Trophoblast cell (in vitro differentiated cells and primary cell): Measurements from ENCODE around the gene LCLAT1.
A peak's percentile ranks its signal among the peaks of the same experiment; 100 is the strongest.

ENCODE experiments used
- DNase-seq, 2 donors: peaks; one replicate each; pipeline ENCODE4 v3.0.0-alpha.2; 2016
- H2AFZ ChIP-seq: 2 replicates; pipeline ENCODE4 v1.6.1; 2013; ENCODE audit warnings: low read length, moderate library complexity, mild to moderate bottlenecking; ENCODE audit not compliant: insufficient read depth, poor library complexity
- H2AK5ac ChIP-seq: 2 replicates; pipeline ENCODE4 v1.6.1; 2013; ENCODE audit warnings: mild to moderate bottlenecking, low read length
- H2BK120ac ChIP-seq: 2 replicates; pipeline ENCODE4 v1.6.1; 2013; ENCODE audit warnings: low read length, mild to moderate bottlenecking, moderate library complexity; ENCODE audit not compliant: insufficient read depth, poor library complexity
- H2BK12ac ChIP-seq: 2 replicates; pipeline ENCODE4 v1.6.1; 2013; ENCODE audit warnings: mild to moderate bottlenecking, low read length, moderate library complexity
- H2BK5ac ChIP-seq: 2 replicates; pipeline ENCODE4 v1.6.1; 2013; ENCODE audit warnings: low read length, low read depth, moderate library complexity, mild to moderate bottlenecking; ENCODE audit not compliant: poor library complexity
- H3K14ac ChIP-seq: 2 replicates; pipeline ENCODE4 v1.6.1; 2013; ENCODE audit warnings: mild to moderate bottlenecking, low read length
- H3K18ac ChIP-seq: 2 replicates; pipeline ENCODE4 v1.6.1; 2013; ENCODE audit warnings: mild to moderate bottlenecking, low read length
- H3K23ac ChIP-seq: 2 replicates; pipeline ENCODE4 v1.6.1; 2013; ENCODE audit warnings: low read length
- H3K27ac ChIP-seq: 2 replicates; pipeline ENCODE4 v1.5.1; 2013; ENCODE audit warnings: low read depth, mild to moderate bottlenecking, inconsistent platforms, low read length, moderate library complexity
- H3K27me3 ChIP-seq: 2 replicates; pipeline ENCODE4 v1.6.1; 2013; ENCODE audit warnings: inconsistent platforms, mild to moderate bottlenecking, low read length, moderate library complexity; ENCODE audit not compliant: insufficient read depth
- H3K36me3 ChIP-seq, 2 experiments: 1 replicate in 1 of 2; 2 replicates in 1 of 2; pipeline ENCODE4 v1.6.1; 2013; ENCODE audit warnings: low read length in 2 of 2, mild to moderate bottlenecking in 2 of 2, moderate library complexity in 1 of 2; ENCODE audit not compliant: insufficient read depth in 2 of 2, control insufficient read depth in 1 of 2
- H3K4ac ChIP-seq: 2 replicates; pipeline ENCODE4 v1.6.1; 2013; ENCODE audit warnings: low read depth, mild to moderate bottlenecking, low read length, moderate library complexity
- H3K4me1 ChIP-seq, 2 experiments: 1 replicate in 1 of 2; 2 replicates in 1 of 2; pipeline ENCODE4 v1.6.1; 2013; ENCODE audit warnings: low read length in 2 of 2, mild to moderate bottlenecking in 2 of 2, moderate library complexity in 1 of 2; ENCODE audit not compliant: insufficient read depth in 2 of 2, control insufficient read depth in 1 of 2
- H3K4me2 ChIP-seq: 2 replicates; pipeline ENCODE4 v1.6.1; 2013; ENCODE audit warnings: inconsistent platforms, mild to moderate bottlenecking, low read length, moderate library complexity
- H3K4me3 ChIP-seq: 2 replicates; pipeline ENCODE4 v1.5.1; 2013; ENCODE audit warnings: mild to moderate bottlenecking, low read depth, low read length, inconsistent platforms
- H3K79me1 ChIP-seq: one replicate; pipeline ENCODE4 v1.6.1; 2013; ENCODE audit warnings: low read length
- H3K79me2 ChIP-seq: 2 replicates; pipeline ENCODE4 v1.6.1; 2013; ENCODE audit warnings: low read length, mild to moderate bottlenecking; ENCODE audit not compliant: control insufficient read depth, insufficient read depth, poor library complexity
- H3K9ac ChIP-seq: 2 replicates; pipeline ENCODE4 v1.6.1; 2013; ENCODE audit warnings: mild to moderate bottlenecking, low read length
- H3K9me3 ChIP-seq: 2 replicates; pipeline ENCODE4 v1.6.1; 2013; ENCODE audit warnings: low read depth, mild to moderate bottlenecking, control low read depth, inconsistent platforms, low read length; ENCODE audit not compliant: insufficient read depth
- H4K12ac ChIP-seq: 2 replicates; pipeline ENCODE4 v1.6.1; 2013; ENCODE audit warnings: low read depth, mild to moderate bottlenecking, low read length, moderate library complexity
- H4K8ac ChIP-seq: 2 replicates; pipeline ENCODE4 v1.6.1; 2013; ENCODE audit warnings: low read depth, mild to moderate bottlenecking, low read length, moderate library complexity
- H4K91ac ChIP-seq: one replicate; pipeline ENCODE4 v1.6.1; 2013; ENCODE audit warnings: low read depth, mild to moderate bottlenecking, low read length, moderate library complexity
- WGBS: extraction: QIAGEN DNeasy Blood & Tissue Kit; methylation state at CpG from one replicate; pipeline ENCODE4 v1.1.7; 2013; ENCODE audit warnings: missing lambda C conversion rate; ENCODE audit not compliant: insufficient read length, insufficient coverage; ENCODE audit errors: extremely low coverage; 5-methylcytosine and 5-hydroxymethylcytosine counted together

Gene LCLAT1

DNA sequence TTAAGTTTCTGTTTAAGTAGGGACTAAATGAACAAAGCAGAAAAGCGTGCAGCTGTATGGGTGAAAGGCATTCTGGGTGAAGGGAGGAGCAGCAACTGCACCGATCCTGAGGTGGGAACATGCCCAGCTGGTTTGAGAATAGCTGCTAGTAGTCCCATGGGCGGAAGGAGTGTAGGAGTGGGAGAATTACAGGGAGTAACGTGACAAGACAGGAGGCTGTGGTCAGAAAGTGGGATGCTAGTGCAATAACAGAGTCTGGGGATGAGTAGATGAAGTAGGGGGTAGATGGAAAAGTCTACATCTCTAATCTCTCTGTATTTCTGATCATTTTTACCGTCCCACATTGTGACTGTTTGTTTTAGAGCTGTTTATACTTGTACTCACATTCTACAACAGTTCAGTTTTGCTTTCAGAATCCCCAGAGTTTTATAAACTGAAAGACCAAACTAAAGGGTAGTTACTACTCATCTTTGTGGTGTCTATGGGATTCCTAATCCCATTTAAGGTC is 118.9 kb downstream of the LCLAT1 start:
- no peak overlapping the region for H4K8ac ChIP-seq
- H3K4ac ChIP-seq, result no peak overlapping the region
- no peak overlapping the region for H2BK12ac ChIP-seq
- H3K4me2 ChIP-seq, result no peak overlapping the region
- peaks cover 0 to 5% of the 10 kb centered on the region in 2 experiments for H3K4me1 ChIP-seq
- no peaks in the 10 kb centered on the region for H3K79me2 ChIP-seq
- H3K4me3 ChIP-seq, result no peak overlapping the region
- no peak overlapping the region for H3K27ac ChIP-seq
- no peak for DNase-seq
- H3K9me3 ChIP-seq, result no peaks in the 10 kb centered on the region
- H3K14ac ChIP-seq, result no peak overlapping the region
- H3K18ac ChIP-seq, result no peak overlapping the region
- H2BK120ac ChIP-seq, result no peak overlapping the region
- H4K12ac ChIP-seq, result no peak overlapping the region
- no peak overlapping the region for H2AK5ac ChIP-seq
- no peaks in the 10 kb centered on the region for H3K79me1 ChIP-seq
- H3K27me3 ChIP-seq, result no peaks in the 10 kb centered on the region
- H2BK5ac ChIP-seq, result no peak overlapping the region
- H4K91ac ChIP-seq, result no peak overlapping the region
- no CpG with 5 or more reads among the region's 5 CpGs for WGBS
- H3K36me3 ChIP-seq, result no peaks in the 10 kb centered on the region
- peak overlapping the region; percentile 73 for H3K23ac ChIP-seq
- peak overlapping the region; percentile 43 for H3K9ac ChIP-seq
- no peak overlapping the region for H2AFZ ChIP-seq

DNA sequence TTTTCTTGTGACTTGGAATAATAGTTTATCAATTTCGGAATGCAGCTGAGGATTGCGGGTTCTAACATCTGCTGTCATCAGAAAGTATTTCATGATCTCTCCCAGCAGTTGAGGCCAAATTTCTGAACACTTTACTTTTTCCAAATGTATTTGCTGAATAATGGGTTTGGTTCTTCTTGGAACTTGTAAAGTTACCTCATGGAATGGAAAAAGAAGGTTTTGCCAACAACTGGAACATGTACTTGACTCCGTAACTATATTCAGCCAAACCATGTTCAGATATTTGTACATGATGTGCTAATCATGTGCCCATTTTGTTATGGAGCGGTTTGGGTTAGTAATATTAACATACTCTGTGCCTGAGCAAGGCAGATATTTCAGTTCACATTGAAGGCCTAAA is 119.6 kb downstream of the LCLAT1 start:
- Histone ChIP-seq H2BK5ac (no peak overlapping the region), H3K14ac (no peak overlapping the region), H4K8ac (no peak overlapping the region), H3K36me3 (no peaks in the 10 kb centered on the region), H4K12ac (no peak overlapping the region), H3K23ac (no peak overlapping the region), H3K4ac (no peak overlapping the region), H3K4me1 (peaks cover 0 to 5% of the 10 kb centered on the region in 2 experiments), H2AK5ac (no peak overlapping the region), H3K27ac (no peak overlapping the region), H3K4me2 (no peak overlapping the region), H3K79me1 (no peaks in the 10 kb centered on the region), H2BK12ac (no peak overlapping the region), H2AFZ (no peak overlapping the region), H3K4me3 (no peak overlapping the region), H3K9me3 (no peaks in the 10 kb centered on the region), H3K18ac (no peak overlapping the region), H3K9ac (no peak overlapping the region), H3K27me3 (no peaks in the 10 kb centered on the region), H4K91ac (no peak overlapping the region), H3K79me2 (no peaks in the 10 kb centered on the region), H2BK120ac (no peak overlapping the region)
- no peak for DNase-seq
- WGBS, result no CpG with 5 or more reads among the region's 4 CpGs

DNA sequence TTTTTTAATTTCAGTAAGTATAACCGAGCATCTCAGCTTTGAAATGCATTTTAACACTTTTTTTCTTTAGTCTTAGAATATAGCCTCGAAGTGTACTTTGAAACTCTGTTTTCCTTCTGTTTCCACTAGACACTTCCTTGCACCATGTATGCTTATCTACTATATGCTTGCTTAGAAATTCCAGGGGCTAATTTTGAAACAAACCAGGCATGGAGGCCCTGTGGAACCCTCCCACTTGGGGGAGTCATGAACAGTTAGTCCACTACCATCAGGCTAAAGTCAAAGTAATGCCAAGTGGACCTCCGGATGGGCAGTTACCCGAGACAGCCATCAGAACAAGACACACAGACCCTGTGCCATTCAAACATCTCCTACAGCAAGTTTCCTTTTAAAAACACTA is 120.3 kb downstream of the LCLAT1 start:
- no peak overlapping the region for H3K14ac ChIP-seq
- H3K27ac ChIP-seq, result no peak overlapping the region
- peaks cover 0 to 5% of the 10 kb centered on the region in 2 experiments for H3K4me1 ChIP-seq
- no peak overlapping the region for H3K4me3 ChIP-seq
- H2BK120ac ChIP-seq, result no peak overlapping the region
- H3K9me3 ChIP-seq, result no peaks in the 10 kb centered on the region
- DNase-seq, result no peak
- H3K79me1 ChIP-seq, result no peaks in the 10 kb centered on the region
- no CpG with 5 or more reads among the region's 4 CpGs for WGBS
- no peak overlapping the region for H3K4ac ChIP-seq
- H4K12ac ChIP-seq, result no peak overlapping the region
- no peak overlapping the region for H2AFZ ChIP-seq
- no peaks in the 10 kb centered on the region for H3K36me3 ChIP-seq
- H2BK12ac ChIP-seq, result no peak overlapping the region
- no peak overlapping the region for H4K91ac ChIP-seq
- H2BK5ac ChIP-seq, result no peak overlapping the region
- no peaks in the 10 kb centered on the region for H3K27me3 ChIP-seq
- no peak overlapping the region for H3K18ac ChIP-seq
- no peak overlapping the region for H3K4me2 ChIP-seq
- no peak overlapping the region for H2AK5ac ChIP-seq
- no peak overlapping the region for H3K9ac ChIP-seq
- H4K8ac ChIP-seq, result no peak overlapping the region
- no peaks in the 10 kb centered on the region for H3K79me2 ChIP-seq
- H3K23ac ChIP-seq, result no peak overlapping the region

DNA sequence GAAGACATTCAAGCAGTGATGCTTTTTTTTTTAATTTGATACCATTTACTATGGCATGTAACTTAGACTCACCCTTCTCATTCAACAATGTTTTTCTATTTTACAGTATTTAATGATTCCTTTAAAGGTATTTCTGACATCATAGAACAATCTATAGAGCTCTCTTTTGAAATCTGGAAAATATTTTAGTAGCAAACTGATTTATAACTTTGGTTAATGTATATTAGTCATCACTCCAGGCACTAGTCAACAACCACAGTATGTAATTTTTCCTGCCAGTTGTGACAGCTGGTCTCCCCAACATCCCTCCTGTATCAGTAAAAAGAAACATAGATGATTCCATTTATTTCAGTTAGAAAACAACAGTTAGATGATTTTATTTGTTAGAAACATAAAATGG is 122.9 kb downstream of the LCLAT1 start:
- Histone ChIP-seq H3K18ac (no peak overlapping the region), H3K9ac (no peak overlapping the region), H4K8ac (no peak overlapping the region), H3K4me2 (no peak overlapping the region), H4K91ac (no peak overlapping the region), H3K27me3 (no peaks in the 10 kb centered on the region), H3K4ac (no peak overlapping the region), H3K9me3 (no peaks in the 10 kb centered on the region), H2BK12ac (no peak overlapping the region), H2AFZ (no peak overlapping the region), H3K4me3 (no peak overlapping the region), H3K4me1 (peaks cover 0 to 5% of the 10 kb centered on the region in 2 experiments), H3K36me3 (no peaks in the 10 kb centered on the region), H2AK5ac (no peak overlapping the region), H3K79me2 (no peaks in the 10 kb centered on the region), H4K12ac (no peak overlapping the region), H3K27ac (no peak overlapping the region), H3K23ac (no peak overlapping the region), H2BK120ac (no peak overlapping the region), H3K79me1 (no peaks in the 10 kb centered on the region), H2BK5ac (no peak overlapping the region), H3K14ac (no peak overlapping the region)
- DNase-seq, result no peak
